HG02763 (cell line): ENCODE measurements around the gene HCRTR1.

Experiments
- ATAC-seq: cut with Tn5 transposase; IDR thresholded peaks from one replicate; pipeline ENCODE4 v1.9.1; 2021; ENCODE audit warnings: mild to moderate bottlenecking, moderate library complexity; ENCODE audit not compliant: unreplicated experiment

HCRTR1 gene

GRCh38 chr1:31648190-31648589 lies 30.7 kb downstream of the HCRTR1 start:
- no peak for ATAC-seq

GRCh38 chr1:31648641-31649357 lies 31.3 kb downstream of the HCRTR1 start:
- ATAC-seq, result no peak

GRCh38 chr1:31650161-31651088 lies 32.9 kb downstream of the HCRTR1 start:
- no peak for ATAC-seq

- no peak for ATAC-seq
Observed at GRCh38 chr1:31651089-31651420, 33.6 kb downstream of the HCRTR1 start.

GRCh38 chr1:31651766-31652165 lies 34.3 kb downstream of the HCRTR1 start:
- ATAC-seq, result no peak

- ATAC-seq, result no peak
Observed at GRCh38 chr1:31652891-31653499, 35.5 kb downstream of the HCRTR1 start.

GRCh38 chr1:31653717-31654473 lies 36.4 kb downstream of the HCRTR1 start:
- no peak for ATAC-seq

GRCh38 chr1:31654474-31654776 lies 36.9 kb downstream of the HCRTR1 start:
- ATAC-seq, result no peak

GRCh38 chr1:31655104-31655503 lies 37.6 kb downstream of the HCRTR1 start:
- no peak for ATAC-seq

GRCh38 chr1:31655756-31656155 lies 38.3 kb downstream of the HCRTR1 start:
- ATAC-seq, result no peak

- ATAC-seq, result no peak
Observed at GRCh38 chr1:31657020-31657804, 39.7 kb downstream of the HCRTR1 start.

- no peak for ATAC-seq
Observed at GRCh38 chr1:31657972-31658510, 40.6 kb downstream of the HCRTR1 start.

- no peak for ATAC-seq
Observed at GRCh38 chr1:31658721-31659120, 41.2 kb downstream of the HCRTR1 start.

GRCh38 chr1:31659889-31660288 lies 42.4 kb downstream of the HCRTR1 start:
- no peak for ATAC-seq

- ATAC-seq, result no peak
Observed at GRCh38 chr1:31660871-31661455, 43.5 kb downstream of the HCRTR1 start.

GRCh38 chr1:31661856-31662255 lies 44.4 kb downstream of the HCRTR1 start:
- ATAC-seq, result no peak

- ATAC-seq, result no peak
Observed at GRCh38 chr1:31662463-31662862, 45.0 kb downstream of the HCRTR1 start.

GRCh38 chr1:31663622-31664452 lies 46.3 kb downstream of the HCRTR1 start:
- ATAC-seq, result no peak

- ATAC-seq, result no peak
Observed at GRCh38 chr1:31664528-31664927, 47.0 kb downstream of the HCRTR1 start.
